OCI-M2 (cell line): ENCODE measurements around the gene WASHC2C.
"Not testable (repeated sequence)": the region's sequence is repeated elsewhere in the genome, so short reads cannot be mapped to it uniquely, and the experiment has no call there.

Experiments used
- DNase-seq: peaks from one replicate; lab custom pipeline; 2025; ENCODE audit not compliant: unreplicated experiment; lab: John Stamatoyannopoulos, UW

Gene WASHC2C

GRCh38 chr10:45761622-45762021 is 34.6 kb downstream of the WASHC2C start:
- not testable (repeated sequence) for DNase-seq

DNA sequence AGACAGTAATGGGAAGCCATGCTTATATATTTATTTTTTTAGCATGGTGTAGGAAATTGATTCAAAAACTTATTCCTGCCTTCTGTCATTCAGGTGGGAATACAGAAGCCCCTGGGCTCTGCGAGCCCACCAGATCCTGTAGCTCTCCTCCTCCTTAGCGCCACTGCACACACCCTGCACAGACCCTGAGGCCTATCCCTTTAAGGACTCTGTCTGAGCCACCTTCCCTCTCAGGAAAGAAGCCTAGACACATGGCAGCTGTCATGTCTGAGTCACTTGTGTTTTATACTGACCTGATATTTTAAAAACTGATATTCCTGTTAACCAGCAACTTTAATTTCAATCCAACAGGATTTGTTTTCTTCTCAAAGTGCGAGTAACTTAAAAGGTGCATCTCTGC is 36.0 kb downstream of the WASHC2C start:
- not testable (repeated sequence) for DNase-seq

- not testable (repeated sequence) for DNase-seq
These were observed 41.3 kb downstream of the WASHC2C start for GRCh38 chr10:45768334-45768733.

GRCh38 chr10:45771757-45772461 is 44.8 kb downstream of the WASHC2C start:
- DNase-seq, result not testable (repeated sequence)

DNA sequence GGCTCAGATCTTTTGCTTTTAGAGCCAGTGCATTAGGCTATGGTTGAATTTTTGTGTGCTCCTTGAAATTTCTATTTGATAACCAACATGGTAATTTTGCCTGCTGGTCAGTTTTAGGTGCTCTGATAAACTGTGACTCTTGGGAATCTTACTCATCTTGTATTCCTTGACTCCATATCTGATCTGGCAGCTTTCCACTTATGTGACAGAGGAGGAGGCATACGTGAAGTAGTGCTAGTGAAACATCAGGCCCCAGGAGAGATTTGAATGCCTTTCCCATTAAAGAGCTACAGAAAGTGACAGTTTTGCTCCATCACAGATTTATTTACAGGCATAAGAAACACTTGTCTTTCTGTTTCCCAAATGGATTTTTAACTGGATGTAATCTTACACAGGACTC is 59.2 kb downstream of the WASHC2C start:
- DNase-seq, result not testable (repeated sequence)

DNA sequence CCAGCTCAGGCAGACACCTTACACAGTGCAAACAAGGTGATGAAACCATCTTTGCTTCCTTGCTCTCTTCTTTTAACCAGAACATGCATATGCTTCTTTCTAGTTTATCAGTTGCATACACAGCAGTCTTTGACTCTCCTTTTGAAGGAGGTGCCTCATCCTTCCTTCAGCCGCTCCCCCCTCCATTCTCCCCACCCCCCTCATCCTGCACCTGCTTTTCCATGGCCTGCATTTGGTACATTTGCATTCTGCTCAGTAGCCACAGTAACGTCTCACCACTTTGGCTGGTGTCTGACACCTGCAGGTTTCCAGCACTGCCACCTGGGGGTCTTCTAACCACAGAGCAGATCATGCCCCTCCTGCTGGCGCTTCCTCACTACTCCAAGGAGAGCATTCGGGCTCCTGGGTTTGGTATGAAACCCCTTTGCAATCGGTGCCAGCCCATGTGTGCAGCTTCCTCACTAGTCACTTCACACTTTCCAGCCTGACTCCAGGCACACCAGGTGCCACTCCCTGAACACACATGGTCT is 60.2 kb downstream of the WASHC2C start:
- DNase-seq, result not testable (repeated sequence)

DNA sequence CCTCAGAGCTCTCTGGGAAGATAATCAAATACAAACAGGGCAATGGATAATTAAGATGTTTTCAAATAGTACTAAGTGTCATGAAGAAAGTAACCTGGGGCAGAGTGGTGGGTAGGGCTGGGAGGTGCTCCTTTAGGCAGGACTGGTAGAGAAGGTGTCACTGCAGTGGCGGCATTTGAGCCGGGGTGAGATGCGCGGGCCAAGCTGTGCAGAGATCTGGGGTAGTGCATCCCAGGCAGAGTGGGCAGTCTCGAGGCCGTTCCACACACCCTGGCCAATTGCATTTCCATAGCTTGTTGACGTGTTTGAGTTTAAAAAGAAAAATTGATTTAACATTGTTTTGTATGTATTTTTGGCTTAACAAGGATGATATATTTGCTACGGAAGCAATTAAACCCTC is 62.9 kb downstream of the WASHC2C start:
- DNase-seq, result not testable (repeated sequence)

GRCh38 chr10:45790694-45791426 is 63.8 kb downstream of the WASHC2C start:
- DNase-seq, result not testable (repeated sequence)

GRCh38 chr10:45794761-45795160 is 67.7 kb downstream of the WASHC2C start:
- not testable (repeated sequence) for DNase-seq

GRCh38 chr10:45803060-45804010 is 76.3 kb downstream of the WASHC2C start:
- not testable (repeated sequence) for DNase-seq

- not testable (repeated sequence) for DNase-seq
These were observed 77.9 kb downstream of the WASHC2C start for GRCh38 chr10:45804996-45805395.

DNA sequence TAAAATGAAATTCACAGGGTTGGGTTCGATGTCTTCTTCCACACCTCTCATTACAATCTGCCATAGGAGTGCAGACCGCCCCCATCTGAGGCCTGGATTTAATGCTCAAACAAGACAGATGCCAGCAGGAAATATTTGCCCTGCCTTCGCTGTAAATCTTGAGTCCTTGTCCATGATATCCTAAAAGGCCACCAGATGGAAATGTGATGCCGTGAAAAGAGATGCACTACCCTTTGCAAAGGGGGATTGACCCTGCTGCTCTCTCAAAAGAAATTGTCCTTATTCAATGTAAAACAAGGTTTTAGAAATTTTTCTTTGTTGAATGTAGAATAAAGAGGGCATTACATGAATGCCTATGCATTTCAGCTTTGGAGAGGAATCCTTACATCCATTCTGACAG is 82.8 kb downstream of the WASHC2C start:
- DNase-seq, result no peak

DNA sequence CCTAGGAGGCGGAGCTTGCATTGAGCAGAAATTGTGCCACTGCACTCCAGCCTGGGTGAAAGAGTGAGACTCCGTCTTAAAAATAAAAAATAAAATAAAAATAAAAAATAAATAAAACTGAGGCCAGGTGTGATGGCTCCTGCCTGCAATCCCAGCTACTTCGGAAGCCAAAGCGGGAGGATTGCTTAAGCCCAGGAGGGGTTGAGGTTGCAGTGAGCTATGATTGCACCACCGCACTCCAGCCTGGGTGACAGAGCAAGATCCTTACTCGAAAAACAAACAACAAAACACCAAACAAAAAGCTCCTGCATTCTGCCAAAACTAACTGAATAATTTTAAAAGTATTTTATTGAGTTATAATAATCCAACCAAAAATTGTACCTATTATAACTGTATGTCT is 84.0 kb downstream of the WASHC2C start:
- no peak for DNase-seq

GRCh38 chr10:45812959-45813358 is 85.9 kb downstream of the WASHC2C start:
- DNase-seq, result not testable (repeated sequence)

GRCh38 chr10:45814146-45814545 is 87.1 kb downstream of the WASHC2C start:
- not testable (repeated sequence) for DNase-seq

- DNase-seq, result no peak
These were observed 90.2 kb downstream of the WASHC2C start for GRCh38 chr10:45817130-45817859.

DNA sequence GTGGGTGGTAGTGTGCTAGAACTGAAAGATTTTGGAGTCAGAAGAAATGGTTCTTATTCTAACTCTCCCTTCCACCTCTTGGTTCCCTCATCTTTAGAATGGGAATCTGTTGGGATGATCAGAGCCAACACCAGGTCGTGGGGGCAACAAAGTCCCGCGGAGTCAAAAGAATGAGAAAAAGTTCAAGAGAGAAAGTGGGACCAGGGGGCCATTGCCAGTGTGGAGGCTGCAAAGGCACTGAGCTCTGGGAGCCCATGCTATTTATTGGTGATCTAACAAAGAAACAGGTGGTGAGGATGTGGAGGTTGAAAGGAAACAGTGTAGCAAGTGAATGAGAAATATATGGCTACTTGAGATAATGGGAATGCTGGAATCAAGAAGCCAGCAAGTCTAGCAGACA is 90.8 kb downstream of the WASHC2C start:
- DNase-seq, result no peak

GRCh38 chr10:45819552-45819951 is 92.5 kb downstream of the WASHC2C start:
- no peak for DNase-seq

DNA sequence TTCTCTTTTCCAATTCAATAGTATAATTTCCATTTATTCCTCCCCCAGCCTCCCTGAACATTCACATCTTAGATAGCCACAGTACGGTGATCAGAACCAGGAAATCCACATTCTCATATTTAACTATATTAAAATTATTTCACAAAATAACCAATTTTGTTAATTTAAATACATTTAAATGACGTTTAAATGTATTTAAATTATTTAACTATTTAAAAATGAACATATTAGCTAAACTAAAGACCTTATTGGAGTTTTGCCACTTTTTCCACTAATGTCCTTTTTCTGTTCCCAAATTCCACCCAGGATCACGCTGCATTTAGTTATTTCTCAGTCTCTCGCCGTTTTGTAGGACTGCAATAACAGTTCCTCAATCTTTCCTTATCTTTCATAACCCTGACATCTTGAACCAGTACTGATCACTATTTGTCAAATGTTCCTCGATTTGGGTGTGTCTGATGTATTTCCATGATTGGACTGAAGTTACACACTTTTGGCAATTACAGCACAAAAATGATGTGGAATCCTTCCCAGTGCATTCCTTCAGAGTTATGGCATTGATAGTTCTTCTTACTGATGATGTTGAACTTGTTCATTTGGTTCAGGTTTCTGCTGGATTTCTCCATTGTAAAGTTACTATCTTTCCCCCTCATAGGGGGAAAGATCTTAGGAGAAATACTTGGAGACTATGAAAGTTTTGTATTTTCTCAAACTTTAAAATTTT is 93.2 kb downstream of the WASHC2C start:
- not testable (repeated sequence) for DNase-seq

DNA sequence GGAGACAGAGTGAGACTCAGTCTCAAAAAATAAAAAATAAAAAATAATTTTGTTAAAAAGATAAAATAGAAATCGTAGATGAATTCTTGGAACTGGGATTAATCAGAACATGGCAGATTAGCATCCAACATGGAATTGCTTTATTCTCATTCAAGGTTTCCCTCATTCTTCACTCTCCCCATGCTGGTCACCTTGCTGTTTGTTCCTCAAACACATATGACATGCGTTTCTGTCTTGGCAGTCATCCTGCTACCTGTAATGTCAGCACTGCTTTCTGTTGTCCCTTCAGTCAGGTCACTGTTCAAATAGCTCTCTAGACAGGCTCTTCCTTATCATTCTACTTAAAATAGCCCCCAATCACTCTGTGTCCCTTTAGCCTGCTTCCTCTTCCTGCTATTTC is 95.9 kb downstream of the WASHC2C start:
- DNase-seq, result not testable (repeated sequence)
